Measurements from ENCODE around the gene PCDHB4. TPM values are rescaled to one million over a fixed set of nuclear protein-coding genes. Genes with fewer than 3 reads are reported as not detected.
A peak's percentile ranks its signal among the peaks of the same experiment; 100 is the strongest.
"Not testable (repeated sequence)": the region's sequence is repeated elsewhere in the genome, so short reads cannot be mapped to it uniquely, and the experiment has no call there.

PCDHB4 gene
- total and polyA plus RNA-seq, 9 donors: 1.8 to 3.6 (median 2.5) TPM

DNA sequence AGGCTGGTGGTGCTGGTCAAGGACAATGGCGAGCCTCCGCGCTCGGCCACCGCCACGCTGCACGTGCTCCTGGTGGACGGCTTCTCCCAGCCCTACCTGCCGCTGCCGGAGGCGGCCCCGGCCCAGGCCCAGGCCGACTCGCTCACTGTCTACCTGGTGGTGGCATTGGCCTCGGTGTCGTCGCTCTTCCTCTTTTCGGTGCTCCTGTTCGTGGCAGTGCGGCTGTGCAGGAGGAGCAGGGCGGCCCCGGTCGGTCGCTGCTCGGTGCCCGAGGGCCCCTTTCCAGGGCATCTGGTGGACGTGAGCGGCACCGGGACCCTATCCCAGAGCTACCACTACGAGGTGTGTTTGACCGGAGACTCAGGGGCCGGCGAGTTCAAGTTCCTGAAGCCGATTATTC lies 15.7 kb downstream of the PCDHB4 start:
- WGBS (ENCODE audit: insufficient coverage): 47% methylated on average over 22 of the region's 34 CpGs
- not testable (repeated sequence) for H3K36me3 ChIP-seq (ENCODE audit: control insufficient read depth, insufficient read depth, low read length); H3K27ac ChIP-seq (ENCODE audit: low read length); H3K4me3 ChIP-seq (ENCODE audit: low read length); H3K27me3 ChIP-seq (ENCODE audit: control insufficient read depth, insufficient read depth, low read length); H3K4me1 ChIP-seq (ENCODE audit: control insufficient read depth, insufficient read depth, low read length); DNase-seq
- H3K9me3 ChIP-seq (replicated peaks; ENCODE audit: control insufficient read depth, low read depth, low read length): peaks cover 36% of the 10 kb centered on the region

DNA sequence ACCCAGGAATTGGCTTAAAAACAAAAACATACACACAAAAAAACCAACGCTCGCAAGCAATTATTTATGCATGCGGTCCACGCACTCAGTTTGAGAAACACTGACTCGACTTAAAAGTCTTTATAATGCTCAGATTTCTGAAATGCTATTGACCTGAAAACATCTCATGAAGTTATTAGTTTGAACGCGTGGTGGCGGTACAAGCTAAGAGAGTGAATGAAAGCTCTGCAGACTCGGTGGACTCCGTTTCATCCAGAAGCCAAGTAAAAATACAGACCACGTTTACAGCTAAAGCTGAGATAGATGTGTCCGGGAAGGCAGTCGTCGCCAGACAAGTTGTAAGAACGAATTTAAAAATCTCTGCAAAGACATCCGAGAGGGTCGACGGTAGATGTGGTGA lies 28.2 kb downstream of the PCDHB4 start, which contains the start of gene PCDHB6:
PCDHB6 (plus strand) TSS at position 246 of the 400 bp plus-strand sequence. CDS start 201 bp downstream, outside the sequence.
- Histone ChIP-seq H3K4me1 (ENCODE audit: control insufficient read depth, insufficient read depth, low read length) (no peaks in the 10 kb centered on the region), H3K4me3 (ENCODE audit: low read length) (no peak within 1 kb of the TSS), H3K27ac (ENCODE audit: low read length) (no peak within 1 kb of the TSS), H3K9me3 (replicated peaks; ENCODE audit: control insufficient read depth, low read depth, low read length) (peaks cover 23% of the 10 kb centered on the region), H3K36me3 (ENCODE audit: control insufficient read depth, insufficient read depth, low read length) (no peaks in the 10 kb centered on the region), H3K27me3 (ENCODE audit: control insufficient read depth, insufficient read depth, low read length) (peaks cover 9% of the 10 kb centered on the region)
- peak; percentile 11 for DNase-seq
- WGBS (ENCODE audit: insufficient coverage): 10% methylated on average over 12 of the region's 18 CpGs

DNA sequence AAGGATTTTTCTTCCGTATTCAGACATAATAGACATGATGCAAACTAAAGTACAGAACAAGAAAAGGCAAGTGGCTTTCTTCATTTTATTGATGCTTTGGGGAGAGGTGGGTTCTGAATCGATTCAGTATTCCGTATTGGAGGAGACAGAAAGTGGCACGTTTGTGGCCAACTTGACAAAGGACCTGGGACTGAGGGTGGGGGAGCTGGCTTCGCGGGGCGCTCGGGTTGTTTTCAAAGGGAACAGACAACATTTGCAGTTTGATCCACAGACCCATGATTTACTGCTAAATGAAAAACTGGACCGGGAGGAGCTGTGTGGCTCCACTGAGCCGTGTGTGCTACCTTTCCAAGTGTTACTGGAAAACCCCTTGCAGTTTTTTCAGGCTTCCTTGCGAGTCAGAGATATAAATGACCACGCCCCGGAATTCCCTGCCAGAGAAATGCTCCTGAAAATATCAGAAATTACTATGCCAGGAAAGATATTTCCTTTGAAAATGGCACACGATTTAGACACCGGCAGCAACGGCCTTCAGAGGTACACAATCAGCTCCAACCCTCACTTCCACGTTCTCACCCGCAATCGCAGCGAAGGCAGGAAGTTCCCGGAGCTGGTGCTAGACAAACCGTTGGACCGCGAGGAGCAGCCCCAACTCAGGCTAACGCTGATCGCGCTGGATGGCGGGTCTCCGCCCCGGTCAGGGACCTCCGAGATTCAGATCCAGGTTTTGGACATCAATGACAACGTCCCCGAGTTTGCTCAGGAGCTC lies 28.8 kb downstream of the PCDHB4 start:
- WGBS (ENCODE audit: insufficient coverage): 34% methylated on average over 28 of the region's 33 CpGs
- no peaks in the 10 kb centered on the region for H3K4me1 ChIP-seq (ENCODE audit: control insufficient read depth, insufficient read depth, low read length)
- H3K36me3 ChIP-seq (ENCODE audit: control insufficient read depth, insufficient read depth, low read length): no peaks in the 10 kb centered on the region
- peaks cover 24% of the 10 kb centered on the region for H3K9me3 ChIP-seq (replicated peaks; ENCODE audit: control insufficient read depth, low read depth, low read length)
- no peak overlapping the region for H3K4me3 ChIP-seq (ENCODE audit: low read length)
- no peak overlapping the region for H3K27ac ChIP-seq (ENCODE audit: low read length)
- H3K27me3 ChIP-seq (ENCODE audit: control insufficient read depth, insufficient read depth, low read length): peaks cover 9% of the 10 kb centered on the region
- no peak for DNase-seq

DNA sequence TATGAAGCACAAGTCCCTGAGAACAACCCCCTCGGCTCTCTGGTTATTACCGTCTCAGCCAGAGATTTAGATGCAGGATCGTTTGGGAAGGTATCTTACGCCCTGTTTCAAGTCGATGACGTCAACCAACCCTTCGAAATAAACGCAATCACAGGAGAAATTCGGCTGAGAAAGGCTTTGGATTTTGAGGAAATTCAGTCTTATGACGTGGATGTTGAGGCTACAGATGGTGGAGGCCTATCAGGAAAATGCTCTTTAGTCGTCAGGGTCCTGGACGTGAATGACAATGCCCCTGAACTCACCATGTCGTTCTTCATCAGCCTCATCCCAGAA lies 29.3 kb downstream of the PCDHB4 start:
- Histone ChIP-seq H3K9me3 (replicated peaks; ENCODE audit: control insufficient read depth, low read depth, low read length) (peaks cover 29% of the 10 kb centered on the region), H3K27me3 (ENCODE audit: control insufficient read depth, insufficient read depth, low read length) (peaks cover 11% of the 10 kb centered on the region), H3K4me1 (ENCODE audit: control insufficient read depth, insufficient read depth, low read length) (no peaks in the 10 kb centered on the region), H3K4me3 (ENCODE audit: low read length) (no peak overlapping the region), H3K36me3 (ENCODE audit: control insufficient read depth, insufficient read depth, low read length) (no peaks in the 10 kb centered on the region), H3K27ac (ENCODE audit: low read length) (no peak overlapping the region)
- no peak for DNase-seq
- 41% methylated on average over 7 of the region's 13 CpGs for WGBS (ENCODE audit: insufficient coverage)

DNA sequence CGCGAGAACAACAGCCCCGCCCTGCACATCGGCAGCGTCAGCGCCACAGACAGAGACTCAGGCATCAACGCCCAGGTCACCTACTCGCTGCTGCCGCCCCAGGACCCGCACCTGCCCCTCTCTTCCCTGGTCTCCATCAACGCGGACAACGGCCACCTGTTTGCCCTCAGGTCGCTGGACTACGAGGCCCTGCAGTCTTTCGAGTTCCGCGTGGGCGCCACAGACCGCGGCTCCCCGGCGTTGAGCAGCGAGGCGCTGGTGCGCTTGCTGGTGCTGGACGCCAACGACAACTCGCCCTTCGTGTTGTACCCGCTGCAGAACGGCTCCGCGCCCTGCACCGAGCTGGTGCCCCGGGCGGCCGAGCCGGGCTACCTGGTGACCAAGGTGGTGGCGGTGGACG lies 30.0 kb downstream of the PCDHB4 start:
- WGBS (ENCODE audit: insufficient coverage): 37% methylated on average over 17 of the region's 41 CpGs
- H3K27ac ChIP-seq (ENCODE audit: low read length); H3K4me1 ChIP-seq (ENCODE audit: control insufficient read depth, insufficient read depth, low read length); H3K4me3 ChIP-seq (ENCODE audit: low read length); H3K36me3 ChIP-seq (ENCODE audit: control insufficient read depth, insufficient read depth, low read length); DNase-seq: not testable (repeated sequence)
- peaks cover 36% of the 10 kb centered on the region for H3K9me3 ChIP-seq (replicated peaks; ENCODE audit: control insufficient read depth, low read depth, low read length)
- peaks cover 16% of the 10 kb centered on the region for H3K27me3 ChIP-seq (ENCODE audit: control insufficient read depth, insufficient read depth, low read length)

DNA sequence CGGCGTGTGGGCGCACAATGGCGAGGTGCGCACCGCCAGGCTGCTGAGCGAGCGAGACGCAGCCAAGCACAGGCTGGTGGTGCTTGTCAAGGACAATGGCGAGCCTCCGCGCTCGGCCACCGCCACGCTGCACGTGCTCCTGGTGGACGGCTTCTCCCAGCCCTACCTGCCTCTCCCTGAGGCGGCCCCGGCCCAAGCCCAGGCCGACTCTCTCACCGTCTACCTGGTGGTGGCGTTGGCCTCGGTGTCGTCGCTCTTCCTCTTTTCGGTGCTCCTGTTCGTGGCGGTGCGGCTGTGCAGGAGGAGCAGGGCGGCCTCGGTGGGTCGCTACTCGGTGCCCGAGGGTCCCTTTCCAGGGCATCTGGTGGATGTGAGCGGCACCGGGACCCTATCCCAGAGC lies 30.5 kb downstream of the PCDHB4 start:
- H3K27me3 ChIP-seq (ENCODE audit: control insufficient read depth, insufficient read depth, low read length): peaks cover 17% of the 10 kb centered on the region
- H3K27ac ChIP-seq (ENCODE audit: low read length); H3K36me3 ChIP-seq (ENCODE audit: control insufficient read depth, insufficient read depth, low read length); H3K4me3 ChIP-seq (ENCODE audit: low read length); H3K4me1 ChIP-seq (ENCODE audit: control insufficient read depth, insufficient read depth, low read length); DNase-seq: not testable (repeated sequence)
- WGBS (ENCODE audit: insufficient coverage): 25% methylated on average over 28 of the region's 36 CpGs
- H3K9me3 ChIP-seq (replicated peaks; ENCODE audit: control insufficient read depth, low read depth, low read length): peaks cover 40% of the 10 kb centered on the region

DNA sequence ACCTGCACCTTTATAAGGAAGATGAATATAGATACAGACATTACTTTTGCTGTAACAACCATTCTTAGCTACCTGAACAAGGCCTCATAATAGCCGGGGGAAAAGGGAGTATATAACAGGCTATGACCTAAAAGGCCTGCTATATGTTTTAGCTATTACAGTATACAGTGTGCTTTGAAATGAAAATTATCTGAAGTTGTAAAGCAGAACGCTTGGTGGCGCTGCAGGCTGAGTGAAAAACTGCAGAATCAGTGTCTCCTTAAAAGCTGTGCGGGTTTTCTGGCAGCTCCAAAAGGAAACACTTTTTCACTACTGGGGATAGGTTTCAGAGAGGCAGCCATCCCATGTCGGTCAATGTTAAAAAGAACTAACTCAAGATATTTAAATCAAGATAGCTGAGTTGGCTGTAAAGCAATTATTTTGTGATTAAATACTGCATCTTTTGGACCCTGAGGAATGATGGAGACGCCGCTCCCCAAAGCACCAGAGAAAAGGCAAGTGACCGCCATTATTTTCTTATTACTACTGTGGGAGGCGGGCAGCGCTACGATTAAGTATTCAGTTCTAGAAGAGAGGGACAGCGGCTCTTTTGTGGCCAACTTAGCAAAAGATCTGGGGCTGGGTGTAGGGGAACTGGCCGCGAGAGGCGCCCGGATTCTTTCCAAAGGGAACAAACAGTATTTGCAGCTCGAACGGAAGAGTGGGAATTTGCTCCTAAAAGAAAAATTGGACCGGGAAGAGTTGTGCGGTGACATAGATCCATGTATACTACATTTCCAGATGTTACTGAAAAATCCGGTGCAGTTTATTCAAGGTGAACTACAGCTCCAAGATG lies 34.1 kb downstream of the PCDHB4 start:
- H3K27me3 ChIP-seq (ENCODE audit: control insufficient read depth, insufficient read depth, low read length): peaks cover 18% of the 10 kb centered on the region
- 30% methylated on average over 10 of the region's 21 CpGs for WGBS (ENCODE audit: insufficient coverage)
- no peak overlapping the region for H3K4me3 ChIP-seq (ENCODE audit: low read length)
- H3K27ac ChIP-seq (ENCODE audit: low read length): no peak overlapping the region
- no peaks in the 10 kb centered on the region for H3K36me3 ChIP-seq (ENCODE audit: control insufficient read depth, insufficient read depth, low read length)
- H3K4me1 ChIP-seq (ENCODE audit: control insufficient read depth, insufficient read depth, low read length): no peaks in the 10 kb centered on the region
- H3K9me3 ChIP-seq (replicated peaks; ENCODE audit: control insufficient read depth, low read depth, low read length): peaks cover 36% of the 10 kb centered on the region
- no peak for DNase-seq

DNA sequence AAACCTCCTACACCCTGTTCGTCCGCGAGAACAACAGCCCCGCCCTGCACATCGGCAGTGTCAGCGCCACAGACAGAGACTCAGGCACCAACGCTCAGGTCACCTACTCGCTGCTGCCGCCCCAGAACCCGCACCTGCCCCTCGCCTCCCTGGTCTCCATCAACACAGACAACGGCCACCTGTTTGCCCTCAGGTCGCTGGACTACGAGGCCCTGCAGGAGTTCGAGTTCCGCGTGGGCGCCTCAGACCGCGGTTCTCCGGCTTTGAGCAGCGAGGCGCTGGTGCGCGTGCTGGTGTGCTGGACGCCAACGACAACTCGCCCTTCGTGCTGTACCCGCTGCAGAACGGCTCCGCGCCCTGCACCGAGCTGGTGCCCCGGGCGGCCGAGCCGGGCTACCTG lies 35.7 kb downstream of the PCDHB4 start:
- not testable (repeated sequence) for DNase-seq; H3K4me1 ChIP-seq (ENCODE audit: control insufficient read depth, insufficient read depth, low read length); H3K4me3 ChIP-seq (ENCODE audit: low read length); H3K36me3 ChIP-seq (ENCODE audit: control insufficient read depth, insufficient read depth, low read length); H3K27ac ChIP-seq (ENCODE audit: low read length)
- H3K9me3 ChIP-seq (replicated peaks; ENCODE audit: control insufficient read depth, low read depth, low read length): peaks cover 29% of the 10 kb centered on the region
- peaks cover 11% of the 10 kb centered on the region for H3K27me3 ChIP-seq (ENCODE audit: control insufficient read depth, insufficient read depth, low read length)
- WGBS (ENCODE audit: insufficient coverage): 30% methylated on average over 19 of the region's 38 CpGs

DNA sequence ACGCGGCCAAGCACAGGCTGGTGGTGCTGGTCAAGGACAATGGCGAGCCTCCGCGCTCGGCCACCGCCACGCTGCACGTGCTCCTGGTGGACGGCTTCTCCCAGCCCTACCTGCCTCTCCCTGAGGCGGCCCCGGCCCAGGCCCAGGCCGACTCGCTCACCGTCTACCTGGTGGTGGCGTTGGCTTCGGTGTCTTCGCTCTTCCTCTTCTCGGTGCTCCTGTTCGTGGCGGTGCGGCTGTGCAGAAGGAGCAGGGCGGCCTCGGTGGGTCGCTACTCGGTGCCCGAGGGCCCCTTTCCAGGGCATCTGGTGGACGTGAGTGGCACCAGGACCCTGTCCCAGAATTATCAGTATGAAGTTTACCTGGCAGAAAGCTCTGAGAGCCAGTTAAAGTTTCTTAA lies 36.3 kb downstream of the PCDHB4 start:
- not testable (repeated sequence) for H3K4me3 ChIP-seq (ENCODE audit: low read length); H3K36me3 ChIP-seq (ENCODE audit: control insufficient read depth, insufficient read depth, low read length); DNase-seq; H3K27ac ChIP-seq (ENCODE audit: low read length); H3K4me1 ChIP-seq (ENCODE audit: control insufficient read depth, insufficient read depth, low read length)
- peaks cover 11% of the 10 kb centered on the region for H3K27me3 ChIP-seq (ENCODE audit: control insufficient read depth, insufficient read depth, low read length)
- 24% methylated on average over 25 of the region's 28 CpGs for WGBS (ENCODE audit: insufficient coverage)
- peaks cover 30% of the 10 kb centered on the region for H3K9me3 ChIP-seq (replicated peaks; ENCODE audit: control insufficient read depth, low read depth, low read length)

DNA sequence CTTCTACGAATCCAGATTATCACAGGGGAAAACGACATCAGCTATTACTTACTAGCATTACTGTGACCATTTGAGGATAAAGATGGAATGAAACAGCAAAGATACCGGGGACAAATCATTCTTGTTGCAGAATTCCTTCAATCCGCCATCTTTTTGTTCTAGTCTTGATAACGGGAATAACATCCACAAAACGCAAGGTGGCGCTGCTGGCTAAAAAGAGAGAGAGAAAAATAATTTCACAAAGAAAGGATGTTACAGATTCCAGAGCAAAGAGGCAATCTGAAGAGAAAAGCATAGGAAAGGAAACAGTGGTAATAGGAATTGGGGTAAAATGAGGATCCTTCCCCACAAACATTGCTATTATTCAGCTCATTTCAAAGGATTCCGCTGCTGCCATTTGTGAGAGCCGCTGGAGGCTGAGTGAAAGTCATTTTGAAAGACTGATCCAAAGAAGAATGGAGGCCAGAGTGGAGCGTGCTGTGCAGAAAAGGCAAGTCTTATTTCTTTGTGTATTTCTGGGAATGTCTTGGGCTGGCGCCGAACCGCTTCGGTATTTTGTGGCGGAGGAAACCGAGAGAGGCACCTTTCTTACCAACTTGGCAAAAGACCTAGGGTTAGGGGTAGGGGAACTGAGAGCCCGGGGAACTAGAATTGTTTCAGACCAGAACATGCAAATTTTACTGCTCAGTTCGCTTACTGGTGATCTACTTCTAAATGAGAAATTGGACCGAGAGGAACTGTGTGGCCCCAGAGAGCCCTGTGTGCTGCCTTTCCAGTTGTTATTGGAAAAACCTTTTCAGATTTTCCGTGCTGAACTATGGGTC lies 51.0 kb downstream of the PCDHB4 start, which contains the start of gene PCDHB7:
PCDHB7 (plus strand) TSS at position 264 of the 824 bp plus-strand sequence; CDS start at position 456, 192 bp downstream.
- 36% methylated on average over 12 of the region's 20 CpGs for WGBS (ENCODE audit: insufficient coverage)

More for the DNA sequence above, 51.0 kb downstream of the PCDHB4 start, which contains the start of gene PCDHB7:
- Histone ChIP-seq H3K36me3 (ENCODE audit: control insufficient read depth, insufficient read depth, low read length) (no peaks in the 10 kb centered on the region), H3K9me3 (replicated peaks; ENCODE audit: control insufficient read depth, low read depth, low read length) (peaks cover 19% of the 10 kb centered on the region), H3K27ac (ENCODE audit: low read length) (no peak within 1 kb of the TSS), H3K4me3 (ENCODE audit: low read length) (peak within 1 kb of the TSS; percentile 14), H3K4me1 (ENCODE audit: control insufficient read depth, insufficient read depth, low read length) (no peaks in the 10 kb centered on the region), H3K27me3 (ENCODE audit: control insufficient read depth, insufficient read depth, low read length) (peaks cover 13% of the 10 kb centered on the region)
- DNase-seq: peak; percentile 40

Measured in muscle of leg (tissue), 11 donors.